ENCODE data around the gene SMAD5. TPM values are rescaled to one million over a fixed set of nuclear protein-coding genes. Genes with fewer than 3 reads are reported as not detected.

SMAD5 gene
- total RNA-seq, 1 experiment from 2014 or later: 69.3 TPM

- no CpG with 5 or more reads among the region's 1 CpG for WGBS (ENCODE audit: extremely low coverage, insufficient read length, low lambda C conversion rate)
- DNase-seq: no peak
- H3K27ac ChIP-seq (ENCODE audit: insufficient read length, low read depth, low read length): no peak overlapping the region
Measured at GRCh38 chr5:136123236-136123768, 9.3 kb upstream of the SMAD5 start.

More at GRCh38 chr5:136123236-136123768, 9.3 kb upstream of the SMAD5 start:
- H2BK5ac ChIP-seq (ENCODE audit: insufficient read length, low read length): no peak overlapping the region
- no peak overlapping the region for H4K5ac ChIP-seq (ENCODE audit: insufficient read length, low read depth, low read length)
- H3T11ph ChIP-seq (ENCODE audit: low read length): no peak overlapping the region
- Mint-ChIP-seq H3K9me3 (no peaks in the 10 kb centered on the region), H3K36me3 (ENCODE audit: insufficient read depth in 1 of 3, low read depth in 3 of 3) (no peaks in the 10 kb centered on the region), H3K27ac (no peak overlapping the region), H3K4me3 (no peak overlapping the region), H3K4me1 (no peaks in the 10 kb centered on the region), H3K27me3 (ENCODE audit: low read depth) (peaks cover 34% of the 10 kb centered on the region)
- no peak overlapping the region for H3K9ac ChIP-seq (ENCODE audit: extremely low read depth, insufficient read length, low read length)
- no peak overlapping the region for H3K18ac ChIP-seq (ENCODE audit: insufficient read length, low read depth, low read length)
- H2BK120ac ChIP-seq (ENCODE audit: low read depth, low read length, poor library complexity, severe bottlenecking): no peak overlapping the region
- no peak overlapping the region for H3K14ac ChIP-seq (ENCODE audit: insufficient read depth, low read length)
- no peak overlapping the region for H4K91ac ChIP-seq (ENCODE audit: insufficient read length, low read depth, low read length)
- H3K56ac ChIP-seq (ENCODE audit: insufficient read length, low read depth, low read length): no peak overlapping the region
- H2AK5ac ChIP-seq (ENCODE audit: insufficient read length, low read length): no peak overlapping the region
- H3K4me2 ChIP-seq (ENCODE audit: insufficient read depth, insufficient read length, low read length): no peak overlapping the region
- no peak overlapping the region for H2BK20ac ChIP-seq (ENCODE audit: low read depth, low read length, poor library complexity, severe bottlenecking)
- H3K79me2 ChIP-seq (ENCODE audit: insufficient read depth, low read length): no peaks in the 10 kb centered on the region
- no peaks in the 10 kb centered on the region for H3K9me3 ChIP-seq (ENCODE audit: control insufficient read depth, low read depth, low read length)
- H2AFZ ChIP-seq (ENCODE audit: low read length): no peak overlapping the region
- no peak overlapping the region for H4K8ac ChIP-seq (replicated peaks; ENCODE audit: insufficient read length, low read depth, low read length)
- H2BK15ac ChIP-seq (ENCODE audit: low read depth, low read length): no peak overlapping the region
- H3K79me1 ChIP-seq (ENCODE audit: insufficient read depth, low read depth, low read length, poor library complexity, severe bottlenecking): no peaks in the 10 kb centered on the region
- H3K23ac ChIP-seq (ENCODE audit: insufficient read length, low read depth, low read length): no peak overlapping the region
- no peak for TF ChIP-seq CTCF (conservative IDR thresholded peaks at IDR 0.05)
- H3K27me3 ChIP-seq (ENCODE audit: insufficient read depth, low read length): no peaks in the 10 kb centered on the region
- no peak overlapping the region for H3K4ac ChIP-seq (ENCODE audit: low read depth, low read length)
- H4K20me1 ChIP-seq (ENCODE audit: control insufficient read depth, insufficient read depth, insufficient read length): no peaks in the 10 kb centered on the region
- H2BK12ac ChIP-seq (ENCODE audit: insufficient read length, low read depth, low read length): no peak overlapping the region
- no peaks in the 10 kb centered on the region for H3K4me1 ChIP-seq (ENCODE audit: insufficient read depth, low read length)
- H3K23me2 ChIP-seq (ENCODE audit: insufficient read length, low read depth, low read length, poor library complexity, severe bottlenecking): no peaks in the 10 kb centered on the region

Measured in H9 (cell line).